ENCODE measurements around the gene UBE2I.
"Not testable (repeated sequence)": the region's sequence is repeated elsewhere in the genome, so short reads cannot be mapped to it uniquely, and the experiment has no call there.

The UBE2I gene

GRCh38 chr16:1277617-1278282 is 31.7 kb upstream of the UBE2I start:
- no peak for DNase-seq

GRCh38 chr16:1278477-1278876 is 31.0 kb upstream of the UBE2I start:
- no peak for DNase-seq

- no peak for DNase-seq
These were observed 30.1 kb upstream of the UBE2I start for GRCh38 chr16:1279081-1279944.

- DNase-seq, result no peak
These were observed 29.4 kb upstream of the UBE2I start for GRCh38 chr16:1279945-1280589.

GRCh38 chr16:1280783-1281182 is 28.7 kb upstream of the UBE2I start:
- DNase-seq, result no peak

GRCh38 chr16:1281517-1281916 is 27.9 kb upstream of the UBE2I start:
- no peak for DNase-seq

- no peak for DNase-seq
These were observed 27.0 kb upstream of the UBE2I start for GRCh38 chr16:1282324-1282973.

GRCh38 chr16:1283296-1283695 is 26.1 kb upstream of the UBE2I start:
- DNase-seq, result no peak

- no peak for DNase-seq
These were observed 25.3 kb upstream of the UBE2I start for GRCh38 chr16:1283996-1284616.

GRCh38 chr16:1285669-1286512 is 23.5 kb upstream of the UBE2I start:
- no peak for DNase-seq

- no peak for DNase-seq
These were observed 22.8 kb upstream of the UBE2I start for GRCh38 chr16:1286513-1287094.

GRCh38 chr16:1287982-1288670 is 21.3 kb upstream of the UBE2I start:
- DNase-seq, result no peak

GRCh38 chr16:1288813-1289476 is 20.5 kb upstream of the UBE2I start:
- no peak for DNase-seq

GRCh38 chr16:1289477-1289866 is 20.0 kb upstream of the UBE2I start:
- no peak for DNase-seq

GRCh38 chr16:1290063-1290501 is 19.4 kb upstream of the UBE2I start:
- no peak for DNase-seq

GRCh38 chr16:1290860-1291575 is 18.4 kb upstream of the UBE2I start:
- peak; percentile 57 for DNase-seq

GRCh38 chr16:1291576-1291974 is 17.9 kb upstream of the UBE2I start:
- peak; percentile 71 for DNase-seq

GRCh38 chr16:1292208-1292607 is 17.2 kb upstream of the UBE2I start:
- DNase-seq, result not testable (repeated sequence)

GRCh38 chr16:1292808-1293207 is 16.6 kb upstream of the UBE2I start:
- DNase-seq, result not testable (repeated sequence)

All from SHP77 treated with DMSO at 0.1 percent for 48 hours (cell line).